Sigmoid colon (tissue), 7 donors: ENCODE data around the gene ITM2C. TPM values are rescaled to one million over a fixed set of nuclear protein-coding genes. Genes with fewer than 3 reads are reported as not detected.

ENCODE experiments used
- DNase-seq: peaks from one replicate; pipeline ENCODE4 v3.0.0-alpha.2; 2019
- H3K27ac ChIP-seq, 4 donors: fragments of 200-600 bp; sonication (generic); one replicate each; pipeline ENCODE4 v1.5.1; 2016 to 2019; ENCODE audit warnings: mild to moderate bottlenecking in 1 of 4
- H3K27me3 ChIP-seq, 3 donors: fragments of 200-600 bp; sonication (generic); one replicate each; pipeline ENCODE4 v1.5.1; 2019; ENCODE audit warnings: mild to moderate bottlenecking in 1 of 3
- H3K36me3 ChIP-seq, 4 donors: fragments of 200-600 bp; sonication (generic); one replicate each; pipeline ENCODE4 v1.5.1; 2016 to 2019
- H3K4me1 ChIP-seq, 4 donors: fragments of 200-600 bp; sonication (generic); one replicate each; pipeline ENCODE4 v1.5.1; 2017 to 2019
- H3K4me3 ChIP-seq, 4 donors: fragments of 200-600 bp; sonication (generic); one replicate each; pipeline ENCODE4 v1.5.1; 2017 to 2019; ENCODE audit warnings: mild to moderate bottlenecking in 2 of 4, moderate library complexity in 1 of 4
- H3K9me3 ChIP-seq, 4 donors: fragments of 200-600 bp in 3 of 4; sonication (generic) in 3 of 4; one replicate each; pipeline versions ENCODE4 v1.5.1 to v1.6.1; 2013 to 2019
- EP300 ChIP-seq, 4 donors: sonication (generic); formaldehyde crosslinking; IDR thresholded peaks; one replicate each; pipeline ENCODE4 v1.6.1; 2017; ENCODE audit warnings: antibody characterized with exemption in 4 of 4
- POLR2A ChIP-seq, 2 donors: fragments of 450-650 bp; IDR thresholded peaks; one replicate each; pipeline ENCODE4 v1.6.1; 2016; ENCODE audit warnings: antibody characterized with exemption in 2 of 2, mild to moderate bottlenecking in 2 of 2, moderate library complexity in 2 of 2
- POLR2AphosphoS5 ChIP-seq, 4 donors: sonication (generic); formaldehyde crosslinking; IDR thresholded peaks; one replicate each; pipeline ENCODE4 v1.6.1; 2017; ENCODE audit warnings: antibody characterized with exemption in 4 of 4
- WGBS, 2 donors: extraction: QIAGEN DNeasy Blood & Tissue Kit; methylation state at CpG; one replicate each; pipeline ENCODE4 v1.1.7; 2013; 5-methylcytosine and 5-hydroxymethylcytosine counted together
- intact Hi-C: fragments of 100-400 bp; cut with DNase I; formaldehyde crosslinking; loops from one replicate; pipeline ENCODE4 v1.15.1; 2023
- polyA plus RNA-seq, 3 donors: library from polyadenylated mRNA; stranded (reverse); fragments of 200-250 nt; gene quantifications; one replicate each; pipeline ENCODE4 v1.2.3, GENCODE V29; 2013
- total RNA-seq, 4 donors: library from RNA; depleted of rRNA; stranded (reverse); fragments of >200 nt; gene quantifications; one replicate each; pipeline ENCODE4 v1.1.0, GENCODE V29; 2016
- TF ChIP-seq, protein P1 (sequence below), 4 experiments: fragments of 450-650 bp in 3 of 4; fragments of 200-600 bp in 1 of 4; IDR thresholded peaks; one replicate each; pipeline ENCODE4 v1.5.1; 2016 to 2019; ENCODE audit warnings: antibody characterized with exemption in 4 of 4, mild to moderate bottlenecking in 3 of 4, moderate library complexity in 2 of 4
- donor health status: healthy with polysubstance abuse.
- donor health status: Bipolar disorder and iron deficiency.
- donor health status: healthy.

Gene ITM2C
- total and polyA plus RNA-seq, 7 donors: 107 to 1,275 (median 206) TPM

GRCh38 chr2:230863442-230864121 is 1.2 kb upstream of the ITM2C start:
- TF ChIP-seq, protein P1, sequence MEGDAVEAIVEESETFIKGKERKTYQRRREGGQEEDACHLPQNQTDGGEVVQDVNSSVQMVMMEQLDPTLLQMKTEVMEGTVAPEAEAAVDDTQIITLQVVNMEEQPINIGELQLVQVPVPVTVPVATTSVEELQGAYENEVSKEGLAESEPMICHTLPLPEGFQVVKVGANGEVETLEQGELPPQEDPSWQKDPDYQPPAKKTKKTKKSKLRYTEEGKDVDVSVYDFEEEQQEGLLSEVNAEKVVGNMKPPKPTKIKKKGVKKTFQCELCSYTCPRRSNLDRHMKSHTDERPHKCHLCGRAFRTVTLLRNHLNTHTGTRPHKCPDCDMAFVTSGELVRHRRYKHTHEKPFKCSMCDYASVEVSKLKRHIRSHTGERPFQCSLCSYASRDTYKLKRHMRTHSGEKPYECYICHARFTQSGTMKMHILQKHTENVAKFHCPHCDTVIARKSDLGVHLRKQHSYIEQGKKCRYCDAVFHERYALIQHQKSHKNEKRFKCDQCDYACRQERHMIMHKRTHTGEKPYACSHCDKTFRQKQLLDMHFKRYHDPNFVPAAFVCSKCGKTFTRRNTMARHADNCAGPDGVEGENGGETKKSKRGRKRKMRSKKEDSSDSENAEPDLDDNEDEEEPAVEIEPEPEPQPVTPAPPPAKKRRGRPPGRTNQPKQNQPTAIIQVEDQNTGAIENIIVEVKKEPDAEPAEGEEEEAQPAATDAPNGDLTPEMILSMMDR (IDR thresholded peaks at IDR 0.05): no peak
- no peak for TF ChIP-seq POLR2A (IDR thresholded peaks at IDR 0.05)
- Histone ChIP-seq H3K27ac (no peak overlapping the region), H3K4me3 (no peak overlapping the region), H3K4me1 (peaks cover 0 to 39% (median 35%) of the 10 kb centered on the region in 4 donors), H3K9me3 (no peaks in the 10 kb centered on the region), H3K36me3 (no peaks in the 10 kb centered on the region), H3K27me3 (no peaks in the 10 kb centered on the region)
- intact Hi-C loops: loop anchor here (2.0 to 5.0 kb wide), 2 partner anchors 15 to 124 kb away; no protein-coding TSS in a partner anchor
- no peak for DNase-seq
- WGBS, 2 donors: 75 to 85% methylated on average over 13 of the region's 13 CpGs

- no peak for DNase-seq
- 57 to 65% methylated on average over 18 of the region's 18 CpGs for WGBS, 2 donors
- Histone ChIP-seq H3K4me1 (peaks cover 0 to 45% (median 41%) of the 10 kb centered on the region in 4 donors), H3K27me3 (no peaks in the 10 kb centered on the region), H3K4me3 (peak overlapping the region in 3 of 4 donors; percentile 76 to 84 (median 80)), H3K36me3 (no peaks in the 10 kb centered on the region), H3K27ac (peak overlapping the region in 3 of 4 donors; percentile 80 to 88 (median 85)), H3K9me3 (no peaks in the 10 kb centered on the region)
- intact Hi-C loops: loop anchor here (2.0 to 5.0 kb wide), 2 partner anchors 15 to 123 kb away; no protein-coding TSS in a partner anchor
- TF ChIP-seq, protein P1 (IDR thresholded peaks at IDR 0.05): no peak
- no peak for TF ChIP-seq EP300 (IDR thresholded peaks at IDR 0.05)
- no peak for TF ChIP-seq POLR2A (IDR thresholded peaks at IDR 0.05)
- no peak for TF ChIP-seq POLR2AphosphoS5 (IDR thresholded peaks at IDR 0.05)
Measured at GRCh38 chr2:230864122-230864604, 579 bp upstream of the ITM2C start.

DNA sequence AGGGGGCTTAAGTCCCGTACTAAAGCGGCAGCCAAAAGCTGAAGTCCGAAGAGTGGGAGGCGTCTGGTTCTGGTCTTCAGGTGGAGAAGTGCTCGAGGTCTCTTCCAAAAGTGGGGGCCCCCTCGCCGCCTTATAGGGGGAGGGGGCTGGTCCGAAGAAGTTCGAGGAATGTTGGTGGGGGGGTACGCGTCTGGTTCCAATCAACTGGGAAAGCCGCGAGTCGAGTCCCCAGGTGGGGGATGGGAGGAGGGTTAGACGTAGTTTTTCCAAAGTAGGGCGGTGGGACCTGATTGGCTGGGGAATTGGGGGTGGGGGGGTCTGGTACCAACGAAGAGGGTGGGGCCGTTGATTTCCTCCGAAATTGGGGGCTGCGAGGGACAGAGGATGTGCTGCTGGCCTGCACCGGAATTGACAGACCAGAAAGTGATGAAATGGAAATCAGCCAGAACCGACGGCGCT is 594 bp downstream of the ITM2C start:
- no peaks in the 10 kb centered on the region for H3K36me3 ChIP-seq
- peak overlapping the region; percentile 66 to 84 (median 78) for H3K4me3 ChIP-seq
- no peaks in the 10 kb centered on the region for H3K9me3 ChIP-seq
- TF ChIP-seq POLR2AphosphoS5 (IDR thresholded peaks at IDR 0.05): no peak
- no peak for TF ChIP-seq POLR2A (IDR thresholded peaks at IDR 0.05)
- TF ChIP-seq, protein P1 (IDR thresholded peaks at IDR 0.05): no peak
- TF ChIP-seq EP300 (IDR thresholded peaks at IDR 0.05): no peak
- 1% methylated on average over 24 of the region's 24 CpGs for WGBS, 2 donors
- DNase-seq: no peak
- H3K4me1 ChIP-seq: peaks cover 0 to 57% (median 53%) of the 10 kb centered on the region in 4 donors
- H3K27me3 ChIP-seq: no peaks in the 10 kb centered on the region
- peak overlapping the region; percentile 71 to 88 (median 82) for H3K27ac ChIP-seq
- intact Hi-C loops: loop anchor here (2.0 to 5.0 kb wide), 3 partner anchors 17 to 153 kb away; partner anchors contain the start of gene CAB39

GRCh38 chr2:230865766-230866755 is 1.3 kb downstream of the ITM2C start:
- peak overlapping the region; percentile 66 to 84 (median 78) for H3K4me3 ChIP-seq
- H3K4me1 ChIP-seq: peaks cover 0 to 64% (median 60%) of the 10 kb centered on the region in 4 donors
- 4 to 10% methylated on average over 35 of the region's 35 CpGs for WGBS, 2 donors
- H3K36me3 ChIP-seq: no peaks in the 10 kb centered on the region
- no peaks in the 10 kb centered on the region for H3K27me3 ChIP-seq
- intact Hi-C loops: loop anchor here (2.0 to 5.0 kb wide), 3 partner anchors 17 to 154 kb away; partner anchors contain the start of gene CAB39
- H3K9me3 ChIP-seq: no peaks in the 10 kb centered on the region
- H3K27ac ChIP-seq: peak overlapping the region; percentile 71 to 88 (median 82)
- TF ChIP-seq POLR2AphosphoS5 (IDR thresholded peaks at IDR 0.05): no peak
- TF ChIP-seq EP300 (IDR thresholded peaks at IDR 0.05): no peak
- peak in 1 of 2 donors; percentile 28 for TF ChIP-seq POLR2A (IDR thresholded peaks at IDR 0.05)
- TF ChIP-seq, protein P1 (IDR thresholded peaks at IDR 0.05): peak in 1 of 4 experiments; percentile 35
- DNase-seq: no peak
